Naive thymus-derived CD8-positive, alpha-beta T cell (primary cell): ENCODE results near the gene TMEM170B. TPM values are rescaled to one million over a fixed set of nuclear protein-coding genes. Genes with fewer than 3 reads are reported as not detected.
A peak's percentile ranks its signal among the peaks of the same experiment; 100 is the strongest.

ENCODE experiments used
- ATAC-seq, 2 donors: fragments of 150-1000 bp; cut with Tn5 transposase in 1 of 2; sonication (Bioruptor Pico), chemical (Tn5 transposase) in 1 of 2; 1 replicate in 1 of 2; 2 replicates in 1 of 2; pipeline ENCODE4 v1.10.0; 2021; ENCODE audit warnings: mild to moderate bottlenecking in 2 of 2, moderate library complexity in 2 of 2
- POLR2A ChIA-PET: fragments of 350-600 bp; sonication (Branson Sonifier 250); formaldehyde crosslinking; loops from one replicate; lab custom pipeline; 2021; ENCODE audit warnings: antibody characterized with exemption; lab: Charles Lee
- DNase-seq, 10 donors: peaks; one replicate each; pipeline versions ENCODE4 v3.0.0 to v3.0.0-alpha.2; 2020 to 2022
- H3K27ac Mint-ChIP-seq, 10 donors: one replicate each; pipeline ENCODE4 v1.8.0; 2020 to 2022; ENCODE audit warnings: mild to moderate bottlenecking in 10 of 10, mixed read lengths in 10 of 10, moderate library complexity in 4 of 10, inconsistent platforms in 1 of 10
- H3K27me3 Mint-ChIP-seq, 5 donors: one replicate each; pipeline ENCODE4 v1.8.0; 2021 to 2022; ENCODE audit warnings: mixed read lengths in 5 of 5
- H3K36me3 Mint-ChIP-seq, 3 donors: one replicate each; pipeline ENCODE4 v1.8.0; 2020 to 2022; ENCODE audit warnings: mixed read lengths in 3 of 3, mild to moderate bottlenecking in 2 of 3, inconsistent platforms in 1 of 3
- H3K4me1 Mint-ChIP-seq, 4 donors: one replicate each; pipeline ENCODE4 v1.8.0; 2021 to 2022; ENCODE audit warnings: mixed read lengths in 4 of 4
- H3K4me3 Mint-ChIP-seq, 10 donors: one replicate each; pipeline ENCODE4 v1.8.0; 2020 to 2022; ENCODE audit warnings: mild to moderate bottlenecking in 10 of 10, mixed read lengths in 10 of 10, moderate library complexity in 6 of 10, inconsistent platforms in 1 of 10
- H3K9me3 Mint-ChIP-seq, 9 donors: one replicate each; pipeline ENCODE4 v1.8.0; 2020 to 2022; ENCODE audit warnings: mixed read lengths in 9 of 9, mild to moderate bottlenecking in 3 of 9, inconsistent platforms in 1 of 9, moderate library complexity in 1 of 9
- polyA plus RNA-seq, 3 donors: library from polyadenylated mRNA; unstranded; fragments of 300-500 nt; fragmentation: Illumina TruSeq; gene quantifications; one replicate each; pipeline ENCODE4 v1.2.3, GENCODE V29; 2021
- total RNA-seq, 8 experiments: library from RNA in 2 of 8; stranded (reverse) in 2 of 8; gene quantifications; one replicate each; pipeline ENCODE4 v1.2.3 and lab custom pipeline; 2021 to 2026

Gene TMEM170B
- total and polyA plus RNA-seq, 5 experiments from 2014 or later = 0.14 to 4.1 (median 0.30) TPM

GRCh38 chr6:11596640-11597237 is 59.2 kb downstream of the TMEM170B start:
- no peak overlapping the region for H3K27ac Mint-ChIP-seq

GRCh38 chr6:11598687-11599086 is 61.1 kb downstream of the TMEM170B start:
- H3K4me3 Mint-ChIP-seq = no peak overlapping the region
- H3K27me3 Mint-ChIP-seq = peaks cover 12 to 26% (median 14%) of the 10 kb centered on the region in 5 donors
- no peaks in the 10 kb centered on the region for H3K4me1 Mint-ChIP-seq
- no peak for DNase-seq
- no peaks in the 10 kb centered on the region for H3K36me3 Mint-ChIP-seq
- no peaks in the 10 kb centered on the region for H3K9me3 Mint-ChIP-seq
- POLR2A ChIA-PET = no interaction called here
- peak overlapping the region in 1 of 10 donors; percentile 29 for H3K27ac Mint-ChIP-seq
- no peak for ATAC-seq

More at GRCh38 chr6:11596640-11597237, 59.2 kb downstream of the TMEM170B start:
- Mint-ChIP-seq H3K36me3 (no peaks in the 10 kb centered on the region), H3K4me3 (no peak overlapping the region), H3K4me1 (peaks cover 0 to 4% (median 0%) of the 10 kb centered on the region in 4 donors), H3K9me3 (no peaks in the 10 kb centered on the region), H3K27me3 (peaks cover 6 to 22% (median 11%) of the 10 kb centered on the region in 5 donors)
- DNase-seq (no peak), ATAC-seq (no peak)
- POLR2A ChIA-PET = no interaction called here

- peaks cover 10 to 33% (median 16%) of the 10 kb centered on the region in 5 donors for H3K27me3 Mint-ChIP-seq
- no peak overlapping the region for H3K27ac Mint-ChIP-seq
- POLR2A ChIA-PET = no interaction called here
- H3K4me1 Mint-ChIP-seq = peaks cover 0 to 4% (median 3%) of the 10 kb centered on the region in 4 donors
- no peak overlapping the region for H3K4me3 Mint-ChIP-seq
- no peak for ATAC-seq
- DNase-seq = no peak
- H3K36me3 Mint-ChIP-seq = no peaks in the 10 kb centered on the region
- no peaks in the 10 kb centered on the region for H3K9me3 Mint-ChIP-seq
Measured at GRCh38 chr6:11600251-11600650, 62.7 kb downstream of the TMEM170B start.

- peaks cover 10 to 33% (median 18%) of the 10 kb centered on the region in 5 donors for H3K27me3 Mint-ChIP-seq
- DNase-seq (no peak), ATAC-seq (no peak)
- H3K9me3 Mint-ChIP-seq = no peaks in the 10 kb centered on the region
- peaks cover 0 to 4% (median 3%) of the 10 kb centered on the region in 4 donors for H3K4me1 Mint-ChIP-seq
- no peak overlapping the region for H3K27ac Mint-ChIP-seq
- POLR2A ChIA-PET = no interaction called here
- no peak overlapping the region for H3K4me3 Mint-ChIP-seq
- no peaks in the 10 kb centered on the region for H3K36me3 Mint-ChIP-seq
Measured at GRCh38 chr6:11601776-11602605, 64.4 kb downstream of the TMEM170B start.

- no peaks in the 10 kb centered on the region for H3K36me3 Mint-ChIP-seq
- no peaks in the 10 kb centered on the region for H3K9me3 Mint-ChIP-seq
- peaks cover 12 to 33% (median 23%) of the 10 kb centered on the region in 5 donors for H3K27me3 Mint-ChIP-seq
- peaks cover 0 to 4% (median 3%) of the 10 kb centered on the region in 4 donors for H3K4me1 Mint-ChIP-seq
- peak overlapping the region in 2 of 10 donors; percentile 2 to 52 for H3K27ac Mint-ChIP-seq
- H3K4me3 Mint-ChIP-seq = peak overlapping the region in 1 of 10 donors; percentile 33
- POLR2A ChIA-PET = no interaction called here
- ATAC-seq = no peak
- no peak for DNase-seq
Measured at GRCh38 chr6:11604215-11604614, 66.7 kb downstream of the TMEM170B start.

GRCh38 chr6:11604836-11605506 is 67.4 kb downstream of the TMEM170B start:
- peaks cover 0 to 4% (median 3%) of the 10 kb centered on the region in 4 donors for H3K4me1 Mint-ChIP-seq
- no peak overlapping the region for H3K4me3 Mint-ChIP-seq
- DNase-seq = no peak
- POLR2A ChIA-PET = no interaction called here
- no peaks in the 10 kb centered on the region for H3K36me3 Mint-ChIP-seq
- H3K27me3 Mint-ChIP-seq = peaks cover 16 to 33% (median 23%) of the 10 kb centered on the region in 5 donors
- H3K27ac Mint-ChIP-seq = peak overlapping the region in 1 of 10 donors; percentile 21
- H3K9me3 Mint-ChIP-seq = no peaks in the 10 kb centered on the region
- ATAC-seq = no peak

- no peak overlapping the region for H3K4me3 Mint-ChIP-seq
- POLR2A ChIA-PET = no interaction called here
- no peak for DNase-seq
Measured at GRCh38 chr6:11605507-11605905, 68.0 kb downstream of the TMEM170B start.

GRCh38 chr6:11606332-11606731 is 68.8 kb downstream of the TMEM170B start:
- Mint-ChIP-seq H3K27me3 (peaks cover 16 to 26% (median 22%) of the 10 kb centered on the region in 5 donors), H3K27ac (no peak overlapping the region), H3K4me1 (peaks cover 0 to 4% (median 3%) of the 10 kb centered on the region in 4 donors), H3K36me3 (no peaks in the 10 kb centered on the region), H3K9me3 (no peaks in the 10 kb centered on the region), H3K4me3 (no peak overlapping the region)
- POLR2A ChIA-PET = no interaction called here
- ATAC-seq (no peak), DNase-seq (no peak)

More at GRCh38 chr6:11605507-11605905, 68.0 kb downstream of the TMEM170B start:
- Mint-ChIP-seq H3K4me1 (peaks cover 0 to 4% (median 3%) of the 10 kb centered on the region in 4 donors), H3K36me3 (no peaks in the 10 kb centered on the region), H3K27ac (peak overlapping the region in 1 of 10 donors; percentile 21), H3K9me3 (no peaks in the 10 kb centered on the region), H3K27me3 (peaks cover 16 to 33% (median 23%) of the 10 kb centered on the region in 5 donors)
- ATAC-seq = no peak

- H3K27me3 Mint-ChIP-seq = peaks cover 13 to 24% (median 18%) of the 10 kb centered on the region in 5 donors
- DNase-seq = no peak
- ATAC-seq = no peak
- H3K36me3 Mint-ChIP-seq = no peaks in the 10 kb centered on the region
- H3K4me1 Mint-ChIP-seq = peaks cover 0 to 4% (median 3%) of the 10 kb centered on the region in 4 donors
- no peaks in the 10 kb centered on the region for H3K9me3 Mint-ChIP-seq
- POLR2A ChIA-PET = no interaction called here
- no peak overlapping the region for H3K4me3 Mint-ChIP-seq
- H3K27ac Mint-ChIP-seq = no peak overlapping the region
Measured at GRCh38 chr6:11607383-11607782, 69.8 kb downstream of the TMEM170B start.

GRCh38 chr6:11608600-11609323 is 71.2 kb downstream of the TMEM170B start:
- Mint-ChIP-seq H3K9me3 (no peaks in the 10 kb centered on the region), H3K27ac (no peak overlapping the region), H3K4me1 (peaks cover 0 to 4% (median 3%) of the 10 kb centered on the region in 4 donors), H3K27me3 (peaks cover 7 to 19% (median 9%) of the 10 kb centered on the region in 5 donors), H3K36me3 (no peaks in the 10 kb centered on the region), H3K4me3 (no peak overlapping the region)
- DNase-seq = no peak
- ATAC-seq = no peak
- POLR2A ChIA-PET = no interaction called here

GRCh38 chr6:11609324-11610071 is 71.9 kb downstream of the TMEM170B start:
- no peak for ATAC-seq

More at GRCh38 chr6:11609324-11610071, 71.9 kb downstream of the TMEM170B start:
- no peak for DNase-seq
- Mint-ChIP-seq H3K4me1 (peaks cover 0 to 2% (median under 1%) of the 10 kb centered on the region in 4 donors), H3K4me3 (no peak overlapping the region), H3K27me3 (peaks cover 1 to 17% (median 8%) of the 10 kb centered on the region in 5 donors), H3K27ac (no peak overlapping the region), H3K36me3 (no peaks in the 10 kb centered on the region), H3K9me3 (no peaks in the 10 kb centered on the region)
- POLR2A ChIA-PET = no interaction called here
